ENCODE measurements around the gene SRP72.

GRCh38 chr4:56551516-56551915 lies 84.1 kb downstream of the SRP72 start:
- TF ChIP-seq LEF1 (IDR thresholded peaks at IDR 0.05; ENCODE audit: borderline replicate concordance) (no peak), TARDBP (IDR thresholded peaks at IDR 0.05) (no peak), SUZ12 (IDR thresholded peaks at IDR 0.05) (no peak), SP1 (IDR thresholded peaks at IDR 0.05) (no peak), BHLHE40 (IDR thresholded peaks at IDR 0.05; ENCODE audit: borderline replicate concordance) (no peak), NFRKB (IDR thresholded peaks at IDR 0.05) (no peak), FOXK2 (IDR thresholded peaks at IDR 0.05) (no peak), FOXM1 (IDR thresholded peaks at IDR 0.05; ENCODE audit: borderline replicate concordance) (no peak), FOXA1 (IDR thresholded peaks at IDR 0.05) (no peak), ZNF384 (IDR thresholded peaks at IDR 0.05) (no peak), ARNT (IDR thresholded peaks at IDR 0.05) (no peak), ELF4 (IDR thresholded peaks at IDR 0.05) (no peak)

Measured in HEK293T (cell line).